Small intestine (tissue), 7 donors: ENCODE results near the gene CHST13. TPM values are rescaled to one million over a fixed set of nuclear protein-coding genes. Genes with fewer than 3 reads are reported as not detected.
"Not testable (repeated sequence)": the region's sequence is repeated elsewhere in the genome, so short reads cannot be mapped to it uniquely, and the experiment has no call there.

Experiments used
- DNase-seq, 2 donors: peaks; one replicate each; pipeline versions ENCODE4 v3.0.0 to v3.0.0-alpha.2; 2013
- FAIRE-seq: peaks from 2 replicates; lab custom pipeline; 2012; peaks lifted over from hg19 to GRCh38; lab: Jason Lieb, UNC
- H3K27ac ChIP-seq, 3 donors: one replicate each; pipeline ENCODE4 v1.5.1; 2013; ENCODE audit warnings: low read length in 2 of 3, mild to moderate bottlenecking in 2 of 3, control low read depth in 1 of 3, inconsistent platforms in 1 of 3, low read depth in 1 of 3, moderate library complexity in 1 of 3
- H3K27me3 ChIP-seq, 3 donors: one replicate each; pipeline ENCODE4 v1.6.1; 2013; ENCODE audit warnings: low read length in 3 of 3, inconsistent platforms in 1 of 3; ENCODE audit not compliant: control insufficient read depth in 3 of 3, insufficient read depth in 3 of 3
- H3K36me3 ChIP-seq, 3 donors: one replicate each; pipeline ENCODE4 v1.6.1; 2013; ENCODE audit warnings: low read length in 3 of 3, inconsistent platforms in 1 of 3, low read depth in 1 of 3, mild to moderate bottlenecking in 1 of 3, moderate library complexity in 1 of 3; ENCODE audit not compliant: control insufficient read depth in 3 of 3, insufficient read depth in 2 of 3
- H3K4me1 ChIP-seq, 3 donors: one replicate each; pipeline ENCODE4 v1.6.1; 2013; ENCODE audit warnings: low read length in 2 of 3, inconsistent platforms in 1 of 3, low read depth in 1 of 3, mild to moderate bottlenecking in 1 of 3, moderate library complexity in 1 of 3; ENCODE audit not compliant: control insufficient read depth in 3 of 3, insufficient read depth in 2 of 3
- H3K4me3 ChIP-seq, 3 donors: one replicate each; pipeline ENCODE4 v1.5.1; 2013; ENCODE audit warnings: low read length in 3 of 3, control low read depth in 1 of 3, inconsistent platforms in 1 of 3, low read depth in 1 of 3, mild to moderate bottlenecking in 1 of 3, moderate library complexity in 1 of 3
- H3K9me3 ChIP-seq, 2 donors: one replicate each; pipeline ENCODE4 v1.6.1; 2013; ENCODE audit warnings: low read depth in 1 of 2, low read length in 1 of 2; ENCODE audit not compliant: control insufficient read depth in 2 of 2, insufficient read depth in 1 of 2
- WGBS, 3 donors: extraction: QIAGEN DNeasy Blood & Tissue Kit; methylation state at CpG; one replicate each; pipeline ENCODE4 v1.1.7; 2013; 5-methylcytosine and 5-hydroxymethylcytosine counted together
- polyA plus RNA-seq, 4 donors: library from polyadenylated mRNA; stranded (reverse) in 3 of 4; unstranded in 1 of 4; fragments of 200-250 nt in 3 of 4; fragments of 120-200 nt in 1 of 4; gene quantifications; one replicate each; pipeline versions ENCODE4 v1.2.1 to v1.2.3, GENCODE V29; 2013
- donor health status: healthy with polysubstance abuse.
- donor health status: control.
- donor health status: control.
- donor health status: Bipolar disorder and iron deficiency.
- donor health status: healthy.

Gene CHST13
- polyA plus RNA-seq, 4 donors = 0.21 to 95.9 (median 1.4) TPM

- peaks cover 0 to 5% of the 10 kb centered on the region in 2 donors for H3K9me3 ChIP-seq
- no peak for DNase-seq
- no peak overlapping the region for H3K27ac ChIP-seq
- peaks cover 0 to 2% (median 0%) of the 10 kb centered on the region in 3 donors for H3K27me3 ChIP-seq
- 88 to 92% (median 91%) methylated on average over 7 of the region's 7 CpGs for WGBS, 3 donors
- no peaks in the 10 kb centered on the region for H3K4me1 ChIP-seq
- no peak overlapping the region for H3K4me3 ChIP-seq
- H3K36me3 ChIP-seq = no peaks in the 10 kb centered on the region
- no peak for FAIRE-seq
These were observed 54.7 kb downstream of the CHST13 start for GRCh38 chr3:126578702-126579101.

GRCh38 chr3:126580746-126581145 lies 56.8 kb downstream of the CHST13 start:
- Histone ChIP-seq H3K4me1 (no peaks in the 10 kb centered on the region), H3K27ac (no peak overlapping the region), H3K27me3 (peaks cover 0 to 2% (median 0%) of the 10 kb centered on the region in 3 donors), H3K9me3 (peaks cover 0 to 5% of the 10 kb centered on the region in 2 donors), H3K36me3 (no peaks in the 10 kb centered on the region), H3K4me3 (no peak overlapping the region)
- FAIRE-seq (no peak), DNase-seq (no peak)
- WGBS, 3 donors = 73 to 82% (median 74%) methylated on average over 5 of the region's 5 CpGs

- peaks cover 0 to 5% of the 10 kb centered on the region in 2 donors for H3K9me3 ChIP-seq
- H3K36me3 ChIP-seq = no peaks in the 10 kb centered on the region
- no peak for DNase-seq
- FAIRE-seq = no peak
- no peak overlapping the region for H3K27ac ChIP-seq
- no peaks in the 10 kb centered on the region for H3K4me1 ChIP-seq
- WGBS, 3 donors = 72 to 82% (median 78%) methylated on average over 2 of the region's 2 CpGs
- H3K4me3 ChIP-seq = no peak overlapping the region
- peaks cover 0 to 2% (median 0%) of the 10 kb centered on the region in 3 donors for H3K27me3 ChIP-seq
These were observed 57.6 kb downstream of the CHST13 start for GRCh38 chr3:126581569-126581968.

GRCh38 chr3:126582311-126582710 lies 58.4 kb downstream of the CHST13 start:
- no peak overlapping the region for H3K27ac ChIP-seq

GRCh38 chr3:126591515-126591914 lies 67.6 kb downstream of the CHST13 start:
- H3K27me3 ChIP-seq, H3K36me3 ChIP-seq, FAIRE-seq, H3K4me3 ChIP-seq, H3K27ac ChIP-seq, H3K4me1 ChIP-seq, DNase-seq: not testable (repeated sequence)
- H3K9me3 ChIP-seq = peaks cover 0 to 20% of the 10 kb centered on the region in 2 donors
- WGBS, 3 donors = 54 to 66% (median 59%) methylated on average over 5 of the region's 5 CpGs

More at GRCh38 chr3:126582311-126582710, 58.4 kb downstream of the CHST13 start:
- FAIRE-seq (no peak), DNase-seq (no peak)
- no peaks in the 10 kb centered on the region for H3K36me3 ChIP-seq
- no peaks in the 10 kb centered on the region for H3K4me1 ChIP-seq
- H3K27me3 ChIP-seq = peaks cover 0 to 2% (median 0%) of the 10 kb centered on the region in 3 donors
- WGBS, 3 donors = 76 to 83% (median 79%) methylated on average over 4 of the region's 4 CpGs
- peaks cover 0 to 5% of the 10 kb centered on the region in 2 donors for H3K9me3 ChIP-seq
- H3K4me3 ChIP-seq = no peak overlapping the region

Other genes starting within 250 kb of the CHST13 start
- 1 to 10 TPM in 3 of 4 donors, under 1 TPM in 1; 0.45 to 9.7 (median 2.0) TPM for gene KLF15, start 166.7 kb upstream of the CHST13 start, polyA plus RNA-seq
- under 1 TPM in 1 of 4 donors, not detected in 3; 0.53 TPM for gene CFAP100, start 129.2 kb upstream of the CHST13 start, polyA plus RNA-seq
- 10 to 100 TPM in 3 of 4 donors, 1 to 10 TPM in 1; 10.0 to 35.9 (median 13.3) TPM for gene ZXDC, start 48.3 kb upstream of the CHST13 start, polyA plus RNA-seq
- under 1 TPM in 2 of 4 donors, not detected in 2; 0.07 to 0.27 TPM for gene UROC1, start 6.4 kb upstream of the CHST13 start, polyA plus RNA-seq
- gene C3orf22, start 34.8 kb downstream of the CHST13 start, polyA plus RNA-seq = under 1 TPM in 1 of 4 donors, not detected in 3; 0.78 TPM
- 1 to 10 TPM in 3 of 4 donors, under 1 TPM in 1; 0.89 to 7.4 (median 2.8) TPM for gene TXNRD3, start 131.0 kb downstream of the CHST13 start, polyA plus RNA-seq
- gene CHCHD6, start 180.1 kb downstream of the CHST13 start, polyA plus RNA-seq = 10 to 100 TPM in 1 of 4 donors, 1 to 10 TPM in 3; 2.2 to 15.0 (median 7.4) TPM